ENCODE data around the gene MYO18B.

- no peak for TF ChIP-seq CTCF (IDR thresholded peaks at IDR 0.05; ENCODE audit: low read length)
- no peak for TF ChIP-seq EZH2 (optimal IDR thresholded peaks at IDR 0.05; ENCODE audit: low read depth, low read length)
- TF ChIP-seq EZH2phosphoT487 (IDR thresholded peaks at IDR 0.05; ENCODE audit: low read length): no peak
Measured at GRCh38 chr22:26008587-26008986, 266.6 kb downstream of the MYO18B start.
